Gastroesophageal sphincter (tissue), 4 donors: ENCODE results near the gene SLC66A2. TPM values are rescaled to one million over a fixed set of nuclear protein-coding genes. Genes with fewer than 3 reads are reported as not detected.
A peak's percentile ranks its signal among the peaks of the same experiment; 100 is the strongest.
"Not testable (repeated sequence)": the region's sequence is repeated elsewhere in the genome, so short reads cannot be mapped to it uniquely, and the experiment has no call there.

ENCODE experiments used
- ATAC-seq: fragments of 150-250 bp; one replicate; pipeline ENCODE4 v1.9.1; 2016; ENCODE audit warnings: mild to moderate bottlenecking, moderate library complexity
- H3K27ac ChIP-seq, 4 donors: fragments of 200-600 bp; sonication (generic) in 3 of 4; 1 replicate in 3 of 4; 2 replicates in 1 of 4; pipeline ENCODE4 v1.5.1; 2016 to 2019
- H3K27me3 ChIP-seq: fragments of 200-600 bp; sonication (generic); one replicate; pipeline ENCODE4 v1.5.1; 2019
- H3K36me3 ChIP-seq, 2 donors: fragments of 200-600 bp; sonication (generic); one replicate each; pipeline ENCODE4 v1.5.1; 2019; ENCODE audit warnings: control low read depth in 1 of 2
- H3K4me1 ChIP-seq, 3 donors: fragments of 200-600 bp; sonication (generic); 1 replicate in 2 of 3; 2 replicates in 1 of 3; pipeline ENCODE4 v1.5.1; 2016 to 2019; ENCODE audit warnings: control low read depth in 2 of 3
- H3K4me3 ChIP-seq, 2 donors: fragments of 200-600 bp; sonication (generic); one replicate each; pipeline ENCODE4 v1.5.1; 2019; ENCODE audit warnings: mild to moderate bottlenecking in 1 of 2, moderate library complexity in 1 of 2
- H3K9me3 ChIP-seq, 3 donors: fragments of 200-600 bp; sonication (generic); one replicate each; pipeline ENCODE4 v1.5.1; 2017 to 2019; ENCODE audit warnings: control low read depth in 2 of 3
- EP300 ChIP-seq: sonication (generic); formaldehyde crosslinking; IDR thresholded peaks from one replicate; pipeline ENCODE4 v1.6.1; 2017; ENCODE audit warnings: antibody characterized with exemption, mild to moderate bottlenecking
- POLR2A ChIP-seq, 2 donors: fragments of 450-650 bp; IDR thresholded peaks; one replicate each; pipeline ENCODE4 v1.6.1; 2017; ENCODE audit warnings: antibody characterized with exemption in 2 of 2, mild to moderate bottlenecking in 2 of 2, moderate library complexity in 1 of 2
- POLR2AphosphoS5 ChIP-seq: sonication (generic); formaldehyde crosslinking; IDR thresholded peaks from one replicate; pipeline ENCODE4 v1.6.1; 2017; ENCODE audit warnings: antibody characterized with exemption
- WGBS, 2 donors: methylation state at CpG; one replicate each; pipeline ENCODE4 v1.1.5; 2018; ENCODE audit warnings: low coverage in 1 of 2; 5-methylcytosine and 5-hydroxymethylcytosine counted together
- total RNA-seq, 4 donors: library from RNA; depleted of rRNA; stranded (reverse); fragments of >200 nt; gene quantifications; one replicate each; pipeline ENCODE4 v1.1.0, GENCODE V29; 2016
- TF ChIP-seq, protein P1 (sequence below), 4 experiments: fragments of 200-600 bp in 2 of 4; fragments of 450-650 bp in 2 of 4; sonication (generic) in 1 of 4; IDR thresholded peaks; one replicate each; pipeline ENCODE4 v1.5.1; 2017 to 2019; ENCODE audit warnings: antibody characterized with exemption in 4 of 4, mild to moderate bottlenecking in 2 of 4, moderate library complexity in 2 of 4

SLC66A2 gene
- total RNA-seq: 10 to 100 TPM; 32.2 to 42.6 (median 35.6) TPM

DNA sequence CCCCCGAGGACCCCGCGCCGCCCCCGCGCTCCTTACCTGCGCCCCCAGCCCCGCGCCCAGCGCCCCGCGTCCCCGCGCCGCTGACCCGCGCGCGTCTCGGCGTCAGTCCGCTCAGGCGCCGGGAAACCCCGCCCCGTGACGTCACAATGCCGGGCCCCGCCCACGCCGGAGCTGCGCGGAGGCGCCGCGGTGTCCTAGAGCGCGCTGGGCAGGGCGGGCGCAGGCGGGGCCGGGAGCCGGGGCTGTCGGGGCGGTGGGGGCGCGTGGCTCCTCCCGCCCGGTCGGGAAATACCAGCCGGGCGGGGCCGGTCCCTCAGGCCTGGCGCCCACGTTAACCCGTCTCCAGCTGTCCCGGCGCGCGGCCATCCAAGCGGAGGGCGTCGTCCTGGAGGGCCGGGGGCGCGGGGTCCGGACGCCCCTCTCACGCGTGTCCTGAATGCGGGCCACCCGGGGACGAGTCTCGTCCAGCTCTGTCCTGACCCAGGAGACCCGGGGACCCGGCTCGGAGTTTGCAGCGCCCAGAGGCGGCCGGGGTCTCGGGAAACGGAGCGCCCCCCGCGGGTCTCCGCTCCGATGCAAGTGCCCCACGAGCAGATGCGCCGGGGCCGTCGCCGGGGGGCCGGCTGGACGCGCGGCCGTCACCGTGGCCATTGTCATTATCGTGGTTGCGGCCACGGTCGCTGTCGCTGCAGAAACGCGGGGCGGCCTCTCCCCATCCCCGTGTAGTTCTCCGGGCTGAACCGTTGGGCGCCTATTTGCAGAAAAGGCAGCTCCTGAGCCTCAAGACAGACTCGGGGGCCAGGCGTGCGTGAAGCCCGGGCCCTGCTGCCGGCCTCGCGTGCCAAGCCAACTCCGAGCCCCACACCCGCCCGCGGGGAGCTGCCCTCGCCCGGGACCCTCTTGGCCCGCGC, at the start of gene SLC66A2:
Gene SLC66A2, minus strand, starts transcription at position 109 of the 911 bp plus-strand sequence. CDS start 727 bp downstream, outside the sequence.
- peak within 1 kb of the TSS; percentile 60 to 94 (median 86) for H3K27ac ChIP-seq
- peaks cover 0 to 49% (median 21%) of the 10 kb centered on the region in 3 donors for H3K4me1 ChIP-seq
- H3K9me3 ChIP-seq: no peaks in the 10 kb centered on the region
- peak; percentile 93 for ATAC-seq
- peak; percentile 64 for TF ChIP-seq POLR2AphosphoS5
- TF ChIP-seq POLR2A (IDR thresholded peaks at IDR 0.05): peak; percentile 63 to 70
- TF ChIP-seq, protein P1, sequence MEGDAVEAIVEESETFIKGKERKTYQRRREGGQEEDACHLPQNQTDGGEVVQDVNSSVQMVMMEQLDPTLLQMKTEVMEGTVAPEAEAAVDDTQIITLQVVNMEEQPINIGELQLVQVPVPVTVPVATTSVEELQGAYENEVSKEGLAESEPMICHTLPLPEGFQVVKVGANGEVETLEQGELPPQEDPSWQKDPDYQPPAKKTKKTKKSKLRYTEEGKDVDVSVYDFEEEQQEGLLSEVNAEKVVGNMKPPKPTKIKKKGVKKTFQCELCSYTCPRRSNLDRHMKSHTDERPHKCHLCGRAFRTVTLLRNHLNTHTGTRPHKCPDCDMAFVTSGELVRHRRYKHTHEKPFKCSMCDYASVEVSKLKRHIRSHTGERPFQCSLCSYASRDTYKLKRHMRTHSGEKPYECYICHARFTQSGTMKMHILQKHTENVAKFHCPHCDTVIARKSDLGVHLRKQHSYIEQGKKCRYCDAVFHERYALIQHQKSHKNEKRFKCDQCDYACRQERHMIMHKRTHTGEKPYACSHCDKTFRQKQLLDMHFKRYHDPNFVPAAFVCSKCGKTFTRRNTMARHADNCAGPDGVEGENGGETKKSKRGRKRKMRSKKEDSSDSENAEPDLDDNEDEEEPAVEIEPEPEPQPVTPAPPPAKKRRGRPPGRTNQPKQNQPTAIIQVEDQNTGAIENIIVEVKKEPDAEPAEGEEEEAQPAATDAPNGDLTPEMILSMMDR (IDR thresholded peaks at IDR 0.05): peak in 1 of 4 experiments; percentile 17
- TF ChIP-seq EP300: no peak
- WGBS, 2 donors: no CpG with 5 or more reads among the region's 126 CpGs
- H3K27me3 ChIP-seq: no peaks in the 10 kb centered on the region
- peak within 1 kb of the TSS; percentile 96 to 99 for H3K4me3 ChIP-seq
- H3K36me3 ChIP-seq: peaks cover 0 to 25% of the 10 kb centered on the region in 2 donors

DNA sequence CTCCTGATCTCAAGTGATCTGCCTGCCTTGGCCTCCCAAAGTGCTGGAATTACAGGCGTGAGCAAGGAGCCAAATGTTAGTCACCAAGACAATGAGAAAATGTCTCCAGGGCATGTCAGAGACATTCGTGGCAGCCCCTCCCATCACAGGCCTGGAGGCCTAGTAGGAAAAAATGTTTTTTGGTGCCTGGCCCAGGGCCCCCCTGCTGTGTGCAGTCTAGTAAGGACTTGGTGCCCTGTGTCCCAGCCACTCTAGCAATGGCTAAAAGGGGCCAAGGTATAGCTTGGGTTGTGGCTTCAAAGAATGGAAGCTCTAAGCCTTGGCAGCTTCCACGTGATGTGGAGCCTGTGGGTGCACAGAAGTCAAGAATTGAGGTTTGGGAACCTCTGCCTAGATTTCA, 49.4 kb upstream of the SLC66A2 start:
- no peak overlapping the region for H3K4me3 ChIP-seq
- H3K4me1 ChIP-seq: no peaks in the 10 kb centered on the region
- TF ChIP-seq POLR2AphosphoS5: no peak
- TF ChIP-seq, protein P1 (IDR thresholded peaks at IDR 0.05): no peak
- no peak for TF ChIP-seq EP300
- TF ChIP-seq POLR2A (IDR thresholded peaks at IDR 0.05): no peak
- WGBS, 2 donors: 78% methylated on average over 1 of the region's 3 CpGs; no CpG with 5 or more reads in 1 of the 2 donors
- peaks cover 0 to 14% (median 0%) of the 10 kb centered on the region in 3 donors for H3K9me3 ChIP-seq
- no peak overlapping the region for H3K27ac ChIP-seq
- ATAC-seq: no peak
- no peaks in the 10 kb centered on the region for H3K36me3 ChIP-seq
- no peaks in the 10 kb centered on the region for H3K27me3 ChIP-seq

DNA sequence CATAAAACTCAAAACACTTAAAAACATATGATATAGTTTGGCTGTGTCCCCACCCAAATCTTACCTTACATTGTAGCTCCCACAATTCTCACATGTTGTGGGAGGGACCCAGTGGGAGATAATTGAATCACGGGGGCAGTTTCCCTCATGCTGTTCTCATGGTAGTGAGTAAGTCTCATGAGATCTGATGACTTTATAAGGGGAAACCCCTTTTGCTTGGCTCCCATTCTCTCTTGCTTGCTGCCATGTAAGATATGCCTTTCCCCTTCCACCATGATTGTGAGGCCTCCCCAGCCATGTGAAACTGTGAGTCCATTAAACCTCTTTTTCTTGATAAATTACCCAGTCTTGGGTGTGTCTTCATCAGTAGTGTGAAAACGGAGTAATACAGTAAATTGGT, 48.2 kb upstream of the SLC66A2 start:
- H3K9me3 ChIP-seq: peaks cover 0 to 14% (median 0%) of the 10 kb centered on the region in 3 donors
- ATAC-seq, H3K27me3 ChIP-seq, H3K36me3 ChIP-seq, H3K4me1 ChIP-seq, H3K4me3 ChIP-seq, H3K27ac ChIP-seq: not testable (repeated sequence)
- WGBS, 2 donors: 58% methylated on average over 2 of the region's 2 CpGs; no CpG with 5 or more reads in 1 of the 2 donors

DNA sequence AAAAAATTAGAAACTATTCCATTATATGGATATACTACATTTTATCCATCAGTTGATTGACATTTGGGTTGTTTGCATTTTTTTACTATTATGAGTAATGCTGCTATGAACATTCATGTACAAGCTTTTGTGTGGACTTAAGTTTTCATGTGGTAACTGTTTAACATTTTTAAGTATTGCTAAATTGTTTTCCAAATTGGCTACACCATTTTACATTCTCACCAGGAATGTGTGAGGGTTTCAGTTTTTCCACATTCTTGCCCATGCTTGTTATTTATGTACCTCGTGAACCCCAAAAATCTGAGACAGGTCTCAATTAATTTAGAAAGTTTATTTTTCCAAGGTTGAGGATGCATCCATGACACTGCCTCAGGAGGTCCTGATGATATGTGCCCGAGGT, 40.0 kb upstream of the SLC66A2 start:
- Histone ChIP-seq H3K27me3 (no peaks in the 10 kb centered on the region), H3K4me3 (no peak overlapping the region), H3K27ac (no peak overlapping the region), H3K9me3 (no peaks in the 10 kb centered on the region), H3K4me1 (peaks cover 0 to 21% (median 11%) of the 10 kb centered on the region in 3 donors), H3K36me3 (no peaks in the 10 kb centered on the region)
- 78 to 91% methylated on average over 1 to 2 of the region's 2 CpGs for WGBS, 2 donors
- no peak for ATAC-seq
- TF ChIP-seq, protein P1 (IDR thresholded peaks at IDR 0.05): no peak
- TF ChIP-seq EP300: no peak
- no peak for TF ChIP-seq POLR2A (IDR thresholded peaks at IDR 0.05)
- no peak for TF ChIP-seq POLR2AphosphoS5

DNA sequence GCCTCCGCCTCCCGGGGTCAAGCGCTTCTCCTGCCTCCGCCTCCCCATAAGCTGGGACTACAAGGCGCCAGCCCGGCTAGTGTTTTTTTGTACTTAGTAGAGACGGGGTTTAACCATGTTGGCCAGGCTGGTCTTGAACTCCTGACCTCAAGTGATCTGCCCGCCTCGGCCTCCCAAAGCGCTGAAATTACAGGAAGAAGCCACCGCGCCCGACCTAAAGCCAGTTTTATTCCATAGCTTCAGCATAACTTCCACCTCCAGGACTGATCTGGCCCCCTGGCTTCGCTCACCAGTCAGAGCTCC, 37.7 kb upstream of the SLC66A2 start:
- TF ChIP-seq POLR2AphosphoS5: no peak
- TF ChIP-seq EP300: no peak
- TF ChIP-seq, protein P1 (IDR thresholded peaks at IDR 0.05): no peak
- TF ChIP-seq POLR2A (IDR thresholded peaks at IDR 0.05): no peak
- Histone ChIP-seq H3K4me1 (peaks cover 0 to 37% (median 12%) of the 10 kb centered on the region in 3 donors), H3K27ac (peak overlapping the region; percentile 90 to 99 (median 98)), H3K36me3 (peaks cover 0 to 21% of the 10 kb centered on the region in 2 donors), H3K27me3 (no peaks in the 10 kb centered on the region), H3K9me3 (no peaks in the 10 kb centered on the region), H3K4me3 (peak overlapping the region; percentile 84 to 94)
- no peak for ATAC-seq
- WGBS, 2 donors: 55 to 58% methylated on average over 8 to 14 of the region's 14 CpGs
